ENCODE measurements around the gene LTN1. TPM values are rescaled to one million over a fixed set of nuclear protein-coding genes. Genes with fewer than 3 reads are reported as not detected.

LTN1 gene
- total RNA-seq, 1 experiment from 2014 or later: 15.4 TPM

- no peak for DNase-seq
- Mint-ChIP-seq H3K27ac (ENCODE audit: unreplicated experiment) (no peak overlapping the region), H3K4me1 (ENCODE audit: low read depth, unreplicated experiment) (no peaks in the 10 kb centered on the region), H3K9me3 (ENCODE audit: low read depth, unreplicated experiment) (no peaks in the 10 kb centered on the region), H3K4me3 (ENCODE audit: low read depth, unreplicated experiment) (no peak overlapping the region), H3K36me3 (ENCODE audit: insufficient read depth, unreplicated experiment) (peaks cover 10% of the 10 kb centered on the region), H3K27me3 (ENCODE audit: unreplicated experiment) (no peaks in the 10 kb centered on the region)
- no TSS peak for BruUV-seq (replicated peaks)
- CTCF ChIA-PET: no interaction called here
- intact Hi-C loops (cut with micrococcal nuclease; ENCODE audit: unreplicated experiment): no loop called here
- no peak for TF ChIP-seq CTCF (IDR thresholded peaks at IDR 0.05; ENCODE audit: unreplicated experiment)
Measured at GRCh38 chr21:28944296-28944695, 48.4 kb downstream of the LTN1 start.

GRCh38 chr21:28943631-28944030 lies 49.0 kb downstream of the LTN1 start:
- CTCF ChIA-PET: no interaction called here
- DNase-seq: no peak
- no peaks in the 10 kb centered on the region for H3K27me3 Mint-ChIP-seq (ENCODE audit: unreplicated experiment)
- no peaks in the 10 kb centered on the region for H3K4me1 Mint-ChIP-seq (ENCODE audit: low read depth, unreplicated experiment)
- no peak for TF ChIP-seq CTCF (IDR thresholded peaks at IDR 0.05; ENCODE audit: unreplicated experiment)
- H3K4me3 Mint-ChIP-seq (ENCODE audit: low read depth, unreplicated experiment): no peak overlapping the region
- H3K9me3 Mint-ChIP-seq (ENCODE audit: low read depth, unreplicated experiment): no peaks in the 10 kb centered on the region
- intact Hi-C loops (cut with micrococcal nuclease; ENCODE audit: unreplicated experiment): no loop called here
- H3K27ac Mint-ChIP-seq (ENCODE audit: unreplicated experiment): no peak overlapping the region
- BruUV-seq (replicated peaks): no TSS peak
- H3K36me3 Mint-ChIP-seq (ENCODE audit: insufficient read depth, unreplicated experiment): peaks cover 10% of the 10 kb centered on the region

GRCh38 chr21:28938726-28939125 lies 54.0 kb downstream of the LTN1 start:
- no peak for TF ChIP-seq CTCF (IDR thresholded peaks at IDR 0.05; ENCODE audit: unreplicated experiment)
- H3K27me3 Mint-ChIP-seq (ENCODE audit: unreplicated experiment): no peaks in the 10 kb centered on the region
- no peak overlapping the region for H3K27ac Mint-ChIP-seq (ENCODE audit: unreplicated experiment)
- DNase-seq: no peak
- no peaks in the 10 kb centered on the region for H3K4me1 Mint-ChIP-seq (ENCODE audit: low read depth, unreplicated experiment)
- no peaks in the 10 kb centered on the region for H3K9me3 Mint-ChIP-seq (ENCODE audit: low read depth, unreplicated experiment)
- H3K36me3 Mint-ChIP-seq (ENCODE audit: insufficient read depth, unreplicated experiment): peaks cover 17% of the 10 kb centered on the region
- no TSS peak for BruUV-seq (replicated peaks)
- intact Hi-C loops (cut with micrococcal nuclease; ENCODE audit: unreplicated experiment): no loop called here
- H3K4me3 Mint-ChIP-seq (ENCODE audit: low read depth, unreplicated experiment): no peak overlapping the region
- CTCF ChIA-PET: no interaction called here

- no peak for TF ChIP-seq CTCF (IDR thresholded peaks at IDR 0.05; ENCODE audit: unreplicated experiment)
- no peak overlapping the region for H3K4me3 Mint-ChIP-seq (ENCODE audit: low read depth, unreplicated experiment)
- H3K4me1 Mint-ChIP-seq (ENCODE audit: low read depth, unreplicated experiment): no peaks in the 10 kb centered on the region
- H3K9me3 Mint-ChIP-seq (ENCODE audit: low read depth, unreplicated experiment): no peaks in the 10 kb centered on the region
- H3K36me3 Mint-ChIP-seq (ENCODE audit: insufficient read depth, unreplicated experiment): peaks cover 18% of the 10 kb centered on the region
- H3K27ac Mint-ChIP-seq (ENCODE audit: unreplicated experiment): no peak overlapping the region
- H3K27me3 Mint-ChIP-seq (ENCODE audit: unreplicated experiment): no peaks in the 10 kb centered on the region
- intact Hi-C loops (cut with micrococcal nuclease; ENCODE audit: unreplicated experiment): no loop called here
- CTCF ChIA-PET: no interaction called here
- DNase-seq: no peak
- no TSS peak for BruUV-seq (replicated peaks)
Measured at GRCh38 chr21:28937737-28938136, 54.9 kb downstream of the LTN1 start.

GRCh38 chr21:28936721-28937120 lies 56.0 kb downstream of the LTN1 start:
- H3K4me1 Mint-ChIP-seq (ENCODE audit: low read depth, unreplicated experiment): no peaks in the 10 kb centered on the region
- TF ChIP-seq CTCF (IDR thresholded peaks at IDR 0.05; ENCODE audit: unreplicated experiment): no peak
- CTCF ChIA-PET: no interaction called here
- no peak overlapping the region for H3K27ac Mint-ChIP-seq (ENCODE audit: unreplicated experiment)
- no peaks in the 10 kb centered on the region for H3K9me3 Mint-ChIP-seq (ENCODE audit: low read depth, unreplicated experiment)
- no peak for DNase-seq
- no peaks in the 10 kb centered on the region for H3K27me3 Mint-ChIP-seq (ENCODE audit: unreplicated experiment)
- no TSS peak for BruUV-seq (replicated peaks)
- intact Hi-C loops (cut with micrococcal nuclease; ENCODE audit: unreplicated experiment): no loop called here
- no peak overlapping the region for H3K4me3 Mint-ChIP-seq (ENCODE audit: low read depth, unreplicated experiment)
- peaks cover 13% of the 10 kb centered on the region for H3K36me3 Mint-ChIP-seq (ENCODE audit: insufficient read depth, unreplicated experiment)
